Measurements from ENCODE around the gene ZNF445. TPM values are rescaled to one million over a fixed set of nuclear protein-coding genes. Genes with fewer than 3 reads are reported as not detected.
A peak's percentile ranks its signal among the peaks of the same experiment; 100 is the strongest.

ZNF445 gene
- total and polyA plus RNA-seq, 2 donors (not counting 3 experiments of a cell fraction or from before 2014, with no cell fraction given), result 2.3 to 17.8 TPM

GRCh38 chr3:44478055-44478468, 592 bp upstream of the ZNF445 start:
- peak overlapping the region; percentile 73 for H3K9ac ChIP-seq (replicated peaks; ENCODE audit: extremely low read depth, insufficient read depth, low read length)
- H3K79me2 ChIP-seq (ENCODE audit: control insufficient read depth, insufficient read depth, low read length), result peaks cover 35% of the 10 kb centered on the region
- peaks cover 11% of the 10 kb centered on the region for H3K4me1 ChIP-seq (ENCODE audit: control insufficient read depth, extremely low read depth, insufficient read depth, low read length)
- FAIRE-seq (no peak), DNase-seq (ENCODE audit: low read depth, low spot score) (no peak)
- no peaks in the 10 kb centered on the region for H3K36me3 ChIP-seq (ENCODE audit: control insufficient read depth in 2 of 2, extremely low read depth in 1 of 2, insufficient read depth in 2 of 2, low read length in 2 of 2)
- H3K4me3 ChIP-seq (replicated peaks in 1 of 3; ENCODE audit: insufficient read depth in 1 of 3, low read depth in 1 of 3, low read length in 3 of 3), result peak overlapping the region in 1 of 3 experiments; percentile 98
- TF ChIP-seq MAX (IDR thresholded peaks at IDR 0.05; ENCODE audit: insufficient read depth, insufficient read length), result no peak
- TF ChIP-seq EZH2 (IDR thresholded peaks at IDR 0.05; ENCODE audit: borderline replicate concordance, low read depth, low read length, severe bottlenecking), result no peak
- TF ChIP-seq GATA2 (IDR thresholded peaks at IDR 0.05; ENCODE audit: insufficient read depth, insufficient read length, low read depth, low read length), result no peak
- TF ChIP-seq JUN (IDR thresholded peaks at IDR 0.05; ENCODE audit: borderline replicate concordance, insufficient read depth, insufficient read length, low read depth), result no peak
- TF ChIP-seq CTCF (IDR thresholded peaks at IDR 0.05; ENCODE audit: extremely low read depth in 1 of 2, insufficient read depth in 1 of 2, low read depth in 1 of 2, low read length in 2 of 2), result no peak
- TF ChIP-seq FOS (IDR thresholded peaks at IDR 0.05; ENCODE audit: borderline replicate concordance, insufficient read depth, low read length), result no peak
- TF ChIP-seq MYC (IDR thresholded peaks at IDR 0.05; ENCODE audit: low read depth, low read length), result no peak
- intact Hi-C loops (cut with micrococcal nuclease) (no loop called here), dilution Hi-C loops (cut with MboI; ENCODE audit: extremely low pct_ligation_motif_present, low sequenced_read_pairs) (no loop called here)
- peak overlapping the region; percentile 71 for H3K4me2 ChIP-seq (ENCODE audit: insufficient read depth, low read length)
- no peaks in the 10 kb centered on the region for H3K9me3 ChIP-seq (replicated peaks; ENCODE audit: control insufficient read depth, insufficient read depth, low read length)
- ChIA-PET POLR2A (no interaction called here), CTCF (interaction anchor here (1.2 kb wide), 1 partner anchor 38 kb away, joined by 3 read pairs; no protein-coding TSS in a partner anchor)
- no peak overlapping the region for H3K27ac ChIP-seq (ENCODE audit: insufficient read depth, low read depth, low read length)
- H2AFZ ChIP-seq (ENCODE audit: low read depth, low read length), result peak overlapping the region; percentile 89
- no peaks in the 10 kb centered on the region for H3K9me1 ChIP-seq (replicated peaks; ENCODE audit: control insufficient read depth, extremely low read depth, insufficient read depth, low read length)
- no peaks in the 10 kb centered on the region for H4K20me1 ChIP-seq (replicated peaks; ENCODE audit: control insufficient read depth, extremely low read depth, insufficient read depth, low read length)
- H3K27me3 ChIP-seq (ENCODE audit: control insufficient read depth in 2 of 2, insufficient read depth in 2 of 2, low read length in 2 of 2), result no peaks in the 10 kb centered on the region
- no TSS peak for BruUV-seq (replicated peaks)

All from endothelial cell of umbilical vein (primary cell).